Right hindlimb (tissue), 1 donor: Measurements from ENCODE around the gene VWC2.
"Not testable (repeated sequence)": the region's sequence is repeated elsewhere in the genome, so short reads cannot be mapped to it uniquely, and the experiment has no call there.

Experiments
- DNase-seq: peaks from one replicate; pipeline ENCODE4 v3.0.0-alpha.2; 2018

Gene VWC2

GRCh38 chr7:49787980-49788379, 14.5 kb downstream of the VWC2 start:
- no peak for DNase-seq

- DNase-seq = no peak
These were observed 15.1 kb downstream of the VWC2 start for GRCh38 chr7:49788455-49789059.

GRCh38 chr7:49789736-49790135, 16.3 kb downstream of the VWC2 start:
- no peak for DNase-seq

GRCh38 chr7:49790209-49790608, 16.8 kb downstream of the VWC2 start:
- DNase-seq = no peak

- DNase-seq = no peak
These were observed 17.8 kb downstream of the VWC2 start for GRCh38 chr7:49791088-49791741.

- DNase-seq = no peak
These were observed 24.7 kb downstream of the VWC2 start for GRCh38 chr7:49797987-49798660.

- DNase-seq = no peak
These were observed 26.6 kb downstream of the VWC2 start for GRCh38 chr7:49800031-49800430.

GRCh38 chr7:49802600-49802999, 29.2 kb downstream of the VWC2 start:
- no peak for DNase-seq

GRCh38 chr7:49803812-49804211, 30.4 kb downstream of the VWC2 start:
- DNase-seq = no peak

GRCh38 chr7:49805371-49806007, 32.1 kb downstream of the VWC2 start:
- DNase-seq = no peak

- DNase-seq = no peak
These were observed 39.1 kb downstream of the VWC2 start for GRCh38 chr7:49812534-49812933.

- no peak for DNase-seq
These were observed 43.8 kb downstream of the VWC2 start for GRCh38 chr7:49817279-49817678.

GRCh38 chr7:49821181-49821580, 47.7 kb downstream of the VWC2 start:
- DNase-seq = no peak

GRCh38 chr7:49822856-49823255, 49.4 kb downstream of the VWC2 start:
- no peak for DNase-seq

GRCh38 chr7:49823566-49823965, 50.1 kb downstream of the VWC2 start:
- DNase-seq = no peak

- DNase-seq = no peak
These were observed 66.6 kb downstream of the VWC2 start for GRCh38 chr7:49839863-49840645.

- DNase-seq = no peak
These were observed 67.4 kb downstream of the VWC2 start for GRCh38 chr7:49840751-49841405.

- no peak for DNase-seq
These were observed 72.2 kb downstream of the VWC2 start for GRCh38 chr7:49845626-49846025.

GRCh38 chr7:49848211-49848841, 74.9 kb downstream of the VWC2 start:
- no peak for DNase-seq

- no peak for DNase-seq
These were observed 77.6 kb downstream of the VWC2 start for GRCh38 chr7:49850921-49851613.

GRCh38 chr7:49851614-49851934, 78.1 kb downstream of the VWC2 start:
- DNase-seq = not testable (repeated sequence)
